IPS-20b (cell line): Measurements from ENCODE around the gene TSPYL2.

Experiments
- H3K27ac ChIP-seq: one replicate; pipeline ENCODE4 v1.5.1; 2013; ENCODE audit warnings: low read length
- H3K27me3 ChIP-seq: 2 replicates; pipeline ENCODE4 v1.6.1; 2013; ENCODE audit warnings: mild to moderate bottlenecking, low read length, inconsistent platforms; ENCODE audit not compliant: insufficient read depth
- H3K36me3 ChIP-seq: 2 replicates; pipeline ENCODE4 v1.6.1; 2013; ENCODE audit warnings: low read depth, mild to moderate bottlenecking, inconsistent platforms, low read length, moderate library complexity; ENCODE audit not compliant: insufficient read depth
- H3K4me1 ChIP-seq: 2 replicates; pipeline ENCODE4 v1.6.1; 2013; ENCODE audit warnings: mild to moderate bottlenecking, control low read depth, inconsistent platforms, low read length, moderate library complexity; ENCODE audit not compliant: insufficient read depth
- H3K4me3 ChIP-seq: 2 replicates; pipeline ENCODE4 v1.5.1; 2013; ENCODE audit warnings: mild to moderate bottlenecking, low read length, inconsistent platforms
- H3K9ac ChIP-seq: 2 replicates; pipeline ENCODE4 v1.6.1; 2013; ENCODE audit warnings: low read depth, mild to moderate bottlenecking, inconsistent platforms, low read length, moderate library complexity
- H3K9me3 ChIP-seq: 2 replicates; pipeline ENCODE4 v1.6.1; 2013; ENCODE audit warnings: mild to moderate bottlenecking, low read depth, low read length, inconsistent platforms; ENCODE audit not compliant: insufficient read depth

TSPYL2 gene

GRCh38 chrX:53082773-53083616 is 828 bp downstream of the TSPYL2 start:
- H3K9ac ChIP-seq = peak overlapping the region; percentile 65; the same call in 1 of the 2 replicates
- H3K27me3 ChIP-seq = no peaks in the 10 kb centered on the region; the same call in 1 of the 2 replicates
- no peaks in the 10 kb centered on the region for H3K9me3 ChIP-seq
- peak overlapping the region; percentile 77 for H3K4me3 ChIP-seq
- peaks cover 28% of the 10 kb centered on the region for H3K36me3 ChIP-seq
- H3K4me1 ChIP-seq = peaks cover 2% of the 10 kb centered on the region; the same call in 1 of the 2 replicates
- H3K27ac ChIP-seq = no peak overlapping the region

GRCh38 chrX:53084043-53084570 is 1.9 kb downstream of the TSPYL2 start:
- Histone ChIP-seq H3K9ac (no peak overlapping the region), H3K36me3 (peaks cover 28% of the 10 kb centered on the region), H3K27ac (no peak overlapping the region), H3K9me3 (no peaks in the 10 kb centered on the region), H3K4me3 (peak overlapping the region; percentile 77; the same call in 1 of the 2 replicates), H3K27me3 (no peaks in the 10 kb centered on the region; the same call in 1 of the 2 replicates), H3K4me1 (peaks cover 2% of the 10 kb centered on the region; the same call in 1 of the 2 replicates)

DNA sequence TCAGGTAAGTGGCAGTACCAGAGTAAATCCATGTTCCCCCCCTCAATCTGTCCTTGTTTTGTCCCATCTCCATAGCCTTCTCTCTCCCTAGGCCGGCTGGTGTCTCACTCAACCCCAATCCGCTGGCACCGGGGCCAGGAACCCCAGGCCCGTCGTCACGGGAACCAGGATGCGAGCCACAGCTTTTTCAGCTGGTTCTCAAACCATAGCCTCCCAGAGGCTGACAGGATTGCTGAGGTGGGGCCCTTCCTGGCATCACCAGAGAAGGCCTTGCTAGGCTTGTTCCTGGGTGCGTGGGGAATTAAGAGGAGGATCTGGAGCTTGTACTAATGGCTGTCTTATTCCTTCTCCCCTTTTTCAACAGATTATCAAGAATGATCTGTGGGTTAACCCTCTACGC is 2.7 kb downstream of the TSPYL2 start:
- no peak overlapping the region for H3K27ac ChIP-seq
- peaks cover 2% of the 10 kb centered on the region; the same call in 1 of the 2 replicates for H3K4me1 ChIP-seq
- H3K36me3 ChIP-seq = peaks cover 28% of the 10 kb centered on the region
- no peak overlapping the region for H3K4me3 ChIP-seq
- H3K9ac ChIP-seq = no peak overlapping the region
- no peaks in the 10 kb centered on the region for H3K9me3 ChIP-seq
- H3K27me3 ChIP-seq = no peaks in the 10 kb centered on the region; the same call in 1 of the 2 replicates

GRCh38 chrX:53085661-53086229 is 3.6 kb downstream of the TSPYL2 start:
- Histone ChIP-seq H3K9ac (no peak overlapping the region), H3K9me3 (no peaks in the 10 kb centered on the region), H3K27me3 (no peaks in the 10 kb centered on the region), H3K4me1 (peaks cover 2% of the 10 kb centered on the region; the same call in 1 of the 2 replicates), H3K4me3 (no peak overlapping the region), H3K27ac (no peak overlapping the region), H3K36me3 (peaks cover 28% of the 10 kb centered on the region)

DNA sequence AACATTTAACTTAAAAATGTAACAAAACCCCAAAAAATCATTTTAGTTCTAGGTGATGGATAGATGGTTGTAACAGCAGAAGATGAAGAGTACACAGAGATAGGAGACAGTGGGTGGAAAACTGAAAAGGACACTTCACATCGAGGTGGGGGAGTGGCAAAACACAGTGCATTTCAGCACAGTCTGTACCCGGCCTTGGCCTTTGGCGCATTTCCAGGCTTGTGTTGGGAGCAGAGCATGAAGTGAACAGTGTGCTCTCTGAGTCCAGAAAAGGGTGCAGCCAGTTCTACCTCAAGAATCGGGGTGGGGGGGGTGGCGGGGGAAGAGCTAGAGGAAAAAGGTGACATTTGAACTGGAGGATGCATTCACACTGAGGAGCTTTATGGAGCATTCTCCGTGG is 4.3 kb downstream of the TSPYL2 start:
- Histone ChIP-seq H3K27ac (no peak overlapping the region), H3K4me1 (peaks cover 2% of the 10 kb centered on the region; the same call in 1 of the 2 replicates), H3K9ac (no peak overlapping the region), H3K4me3 (no peak overlapping the region), H3K9me3 (no peaks in the 10 kb centered on the region), H3K36me3 (peaks cover 28% of the 10 kb centered on the region), H3K27me3 (no peaks in the 10 kb centered on the region)

- H3K4me3 ChIP-seq = no peak overlapping the region
- H3K9ac ChIP-seq = no peak overlapping the region
- no peak overlapping the region for H3K27ac ChIP-seq
- peaks cover 28% of the 10 kb centered on the region for H3K36me3 ChIP-seq
- peaks cover 2% of the 10 kb centered on the region; the same call in 1 of the 2 replicates for H3K4me1 ChIP-seq
- no peaks in the 10 kb centered on the region for H3K9me3 ChIP-seq
- no peaks in the 10 kb centered on the region for H3K27me3 ChIP-seq
Observed at GRCh38 chrX:53087388-53087831, 5.2 kb downstream of the TSPYL2 start.

DNA sequence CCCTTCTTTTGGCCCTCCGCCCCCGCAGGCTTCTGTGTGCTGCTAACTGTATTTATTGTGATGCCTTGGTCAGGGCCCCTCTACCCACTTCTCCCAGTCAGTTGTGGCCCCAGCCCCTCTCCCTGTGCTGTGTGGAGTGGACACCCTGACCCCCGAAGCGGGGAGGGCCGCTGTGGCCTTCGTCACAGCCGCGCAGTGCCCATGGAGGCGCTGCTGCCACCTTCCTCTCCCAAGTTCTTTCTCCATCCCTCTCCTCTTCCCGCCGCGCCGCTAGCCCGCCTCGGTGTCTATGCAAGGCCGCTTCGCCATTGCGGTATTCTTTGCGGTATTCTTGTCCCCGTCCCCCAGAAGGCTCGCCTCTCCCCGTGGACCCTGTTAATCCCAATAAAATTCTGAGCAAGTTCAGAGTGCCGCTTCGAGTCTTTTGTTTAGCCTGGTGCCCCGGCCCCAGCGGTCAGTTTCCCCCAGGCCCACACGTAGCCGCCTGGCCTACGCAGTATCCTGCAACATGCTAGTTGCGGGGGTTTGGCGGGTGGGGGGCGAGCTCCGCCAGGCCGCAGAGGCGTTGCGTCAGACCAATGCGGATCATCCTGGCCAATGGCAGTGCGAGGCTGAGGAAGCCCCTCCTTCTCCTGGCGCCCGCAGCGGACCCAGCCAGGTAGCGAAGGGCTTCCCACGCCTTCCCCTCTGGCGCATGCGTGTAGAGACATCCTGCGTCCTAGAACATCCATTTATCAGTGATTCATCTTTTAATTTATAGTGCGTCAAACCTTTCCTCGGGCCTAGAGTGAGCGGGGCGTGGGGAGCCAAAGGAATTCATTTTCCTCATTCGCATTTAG is 6.2 kb downstream of the TSPYL2 start:
- H3K27ac ChIP-seq = no peak overlapping the region
- peaks cover 28% of the 10 kb centered on the region for H3K36me3 ChIP-seq
- H3K4me1 ChIP-seq = no peaks in the 10 kb centered on the region; the same call in 1 of the 2 replicates
- no peaks in the 10 kb centered on the region for H3K27me3 ChIP-seq
- peak overlapping the region; percentile 68 for H3K4me3 ChIP-seq
- peak overlapping the region; percentile 72; the same call in 1 of the 2 replicates for H3K9ac ChIP-seq
- H3K9me3 ChIP-seq = no peaks in the 10 kb centered on the region

GRCh38 chrX:53089224-53089842 is 7.2 kb downstream of the TSPYL2 start:
- H3K27ac ChIP-seq = no peak overlapping the region
- peak overlapping the region; percentile 49; the same call in 1 of the 2 replicates for H3K9ac ChIP-seq
- peak overlapping the region; percentile 68 for H3K4me3 ChIP-seq

DNA sequence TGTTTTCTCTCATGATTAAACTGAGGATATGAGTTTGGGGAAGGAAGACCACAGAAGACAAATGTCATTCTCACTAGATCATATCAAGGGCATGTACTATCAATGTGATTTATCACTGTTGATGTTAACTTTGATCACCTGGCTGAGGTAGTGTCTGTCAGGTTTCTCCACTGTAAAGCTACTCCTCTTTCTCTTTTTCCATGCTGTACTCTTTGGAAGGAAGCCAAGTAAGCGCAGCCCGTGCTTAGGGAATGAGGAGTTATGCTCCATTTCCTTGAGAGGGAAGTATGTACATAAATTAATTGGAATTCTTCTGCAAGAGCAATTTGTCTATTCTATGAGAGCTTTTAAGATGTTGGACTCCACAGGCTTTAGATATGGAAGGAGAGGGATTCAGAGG is 7.8 kb downstream of the TSPYL2 start:
- no peak overlapping the region for H3K27ac ChIP-seq
- no peaks in the 10 kb centered on the region for H3K27me3 ChIP-seq
- peaks cover 20% of the 10 kb centered on the region for H3K36me3 ChIP-seq
- no peak overlapping the region for H3K9ac ChIP-seq
- H3K9me3 ChIP-seq = no peaks in the 10 kb centered on the region
- H3K4me3 ChIP-seq = no peak overlapping the region
- no peaks in the 10 kb centered on the region for H3K4me1 ChIP-seq

More at GRCh38 chrX:53089224-53089842, 7.2 kb downstream of the TSPYL2 start:
- H3K27me3 ChIP-seq = no peaks in the 10 kb centered on the region
- no peaks in the 10 kb centered on the region for H3K9me3 ChIP-seq
- H3K4me1 ChIP-seq = no peaks in the 10 kb centered on the region
- H3K36me3 ChIP-seq = peaks cover 26% of the 10 kb centered on the region

DNA sequence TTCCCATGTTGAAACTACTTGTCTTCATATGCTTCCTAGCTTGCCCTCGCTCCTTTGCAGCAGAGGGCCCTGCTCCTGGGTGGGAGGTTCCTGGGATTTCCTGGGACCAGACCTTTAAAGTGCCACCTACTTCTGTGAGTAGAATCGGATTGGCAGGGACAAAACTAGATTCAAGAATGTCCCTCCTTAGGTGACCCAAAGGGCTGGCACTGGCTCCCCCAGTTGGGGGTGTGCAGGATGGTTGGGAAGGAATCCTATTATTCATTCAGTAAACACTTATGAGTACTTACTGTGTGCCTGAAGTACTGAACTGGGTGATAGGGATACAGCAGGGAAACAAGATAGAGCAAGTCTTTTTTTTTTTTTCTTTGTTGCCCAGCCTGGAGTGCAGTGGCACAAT is 9.2 kb downstream of the TSPYL2 start:
- no peak overlapping the region for H3K4me3 ChIP-seq
- H3K9ac ChIP-seq = no peak overlapping the region
- no peak overlapping the region for H3K27ac ChIP-seq
- no peaks in the 10 kb centered on the region for H3K9me3 ChIP-seq
- no peaks in the 10 kb centered on the region for H3K4me1 ChIP-seq
- no peaks in the 10 kb centered on the region for H3K27me3 ChIP-seq
- H3K36me3 ChIP-seq = peaks cover 6% of the 10 kb centered on the region
